ENCODE measurements around the gene MTHFD2L.

MTHFD2L gene

GRCh38 chr4:74157561-74158465 lies at the start of gene MTHFD2L:
Gene MTHFD2L (plus strand): TSS chr4:74158118. CDS start chr4:74158139, 21 bp downstream.
- peak within 1 kb of the TSS; percentile 96 for H3K27ac Mint-ChIP-seq

GRCh38 chr4:74108457-74109115 lies 49.3 kb upstream of the MTHFD2L start:
- Mint-ChIP-seq H3K4me1 (no peaks in the 10 kb centered on the region), H3K4me3 (no peak overlapping the region), H3K27ac (no peak overlapping the region), H3K27me3 (ENCODE audit: low read depth, poor library complexity) (peaks cover 3% of the 10 kb centered on the region), H3K36me3 (ENCODE audit: low read depth) (no peaks in the 10 kb centered on the region), H3K9me3 (no peaks in the 10 kb centered on the region)
- no peak for DNase-seq
- TF ChIP-seq CTCF (IDR thresholded peaks at IDR 0.05) = no peak

More at GRCh38 chr4:74157561-74158465, at the start of gene MTHFD2L:
- H3K27me3 Mint-ChIP-seq (ENCODE audit: low read depth, poor library complexity) = peaks cover 9% of the 10 kb centered on the region
- H3K9me3 Mint-ChIP-seq = no peaks in the 10 kb centered on the region
- H3K4me1 Mint-ChIP-seq = peaks cover 27% of the 10 kb centered on the region
- H3K36me3 Mint-ChIP-seq (ENCODE audit: low read depth) = peaks cover 26% of the 10 kb centered on the region
- H3K4me3 Mint-ChIP-seq = peak within 1 kb of the TSS; percentile 91
- no peak for TF ChIP-seq CTCF (IDR thresholded peaks at IDR 0.05)
- DNase-seq = peak; percentile 92

GRCh38 chr4:74109116-74109869 lies 48.6 kb upstream of the MTHFD2L start:
- no peak for TF ChIP-seq CTCF (IDR thresholded peaks at IDR 0.05)
- H3K36me3 Mint-ChIP-seq (ENCODE audit: low read depth) = no peaks in the 10 kb centered on the region
- no peak overlapping the region for H3K4me3 Mint-ChIP-seq
- H3K27me3 Mint-ChIP-seq (ENCODE audit: low read depth, poor library complexity) = peaks cover 3% of the 10 kb centered on the region
- H3K9me3 Mint-ChIP-seq = no peaks in the 10 kb centered on the region
- DNase-seq = peak; percentile 4
- no peak overlapping the region for H3K27ac Mint-ChIP-seq
- H3K4me1 Mint-ChIP-seq = no peaks in the 10 kb centered on the region

- no peaks in the 10 kb centered on the region for H3K4me1 Mint-ChIP-seq
- no peaks in the 10 kb centered on the region for H3K9me3 Mint-ChIP-seq
- peaks cover 3% of the 10 kb centered on the region for H3K27me3 Mint-ChIP-seq (ENCODE audit: low read depth, poor library complexity)
- DNase-seq = no peak
- H3K36me3 Mint-ChIP-seq (ENCODE audit: low read depth) = no peaks in the 10 kb centered on the region
- no peak for TF ChIP-seq CTCF (IDR thresholded peaks at IDR 0.05)
- no peak overlapping the region for H3K4me3 Mint-ChIP-seq
- no peak overlapping the region for H3K27ac Mint-ChIP-seq
These were observed 47.9 kb upstream of the MTHFD2L start for GRCh38 chr4:74109870-74110605.

- H3K27ac Mint-ChIP-seq = no peak overlapping the region
These were observed 47.2 kb upstream of the MTHFD2L start for GRCh38 chr4:74110670-74111069.

More at GRCh38 chr4:74110670-74111069, 47.2 kb upstream of the MTHFD2L start:
- Mint-ChIP-seq H3K36me3 (ENCODE audit: low read depth) (no peaks in the 10 kb centered on the region), H3K4me1 (no peaks in the 10 kb centered on the region), H3K27me3 (ENCODE audit: low read depth, poor library complexity) (peaks cover 3% of the 10 kb centered on the region), H3K4me3 (no peak overlapping the region), H3K9me3 (no peaks in the 10 kb centered on the region)
- no peak for TF ChIP-seq CTCF (IDR thresholded peaks at IDR 0.05)
- no peak for DNase-seq
